ENCODE measurements around the gene RNF214. TPM values are rescaled to one million over a fixed set of nuclear protein-coding genes. Genes with fewer than 3 reads are reported as not detected.

Gene RNF214
- total and polyA plus RNA-seq, 2 of the 13 experiments (the other 11 are each of a cell fraction or from before 2014, with no cell fraction given) = 10.7 to 12.6 TPM

- TF ChIP-seq ZSCAN25 (CRISPR knock-in tag; IDR thresholded peaks at IDR 0.05) (no peak), TFAP4 (IDR thresholded peaks at IDR 0.05; ENCODE audit: borderline replicate concordance, low read depth) (no peak), BRCA1 (CRISPR knock-in tag; IDR thresholded peaks at IDR 0.05) (no peak), POLR2G (IDR thresholded peaks at IDR 0.05; ENCODE audit: low read depth, low read length) (no peak), ERF (CRISPR knock-in tag; IDR thresholded peaks at IDR 0.05) (no peak), FOXM1 (CRISPR knock-in tag; IDR thresholded peaks at IDR 0.05) (no peak), ZNF280D (CRISPR knock-in tag; IDR thresholded peaks at IDR 0.05) (no peak), GFI1 (CRISPR knock-in tag; IDR thresholded peaks at IDR 0.05; ENCODE audit: borderline replicate concordance) (no peak), PTBP1 (IDR thresholded peaks at IDR 0.05; ENCODE audit: low read depth, low read length, poor library complexity, severe bottlenecking) (no peak), POGZ (CRISPR knock-in tag; IDR thresholded peaks at IDR 0.05) (no peak), ZNF230 (CRISPR knock-in tag; IDR thresholded peaks at IDR 0.05) (0 out of 2 replicates have a peak, but pooled peaks have one; percentile 63), ZNF354B (CRISPR knock-in tag; IDR thresholded peaks at IDR 0.05) (no peak), PREB (CRISPR knock-in tag; IDR thresholded peaks at IDR 0.05) (no peak), ZBTB39 (CRISPR knock-in tag; IDR thresholded peaks at IDR 0.05) (no peak), CHD4 (IDR thresholded peaks at IDR 0.05; ENCODE audit: borderline replicate concordance, low read length) (no peak), KLF16 (CRISPR knock-in tag; IDR thresholded peaks at IDR 0.05) (no peak), ZNF607 (CRISPR knock-in tag; IDR thresholded peaks at IDR 0.05; ENCODE audit: borderline replicate concordance) (0 out of 2 replicates have a peak, but pooled peaks have one; percentile 37), E2F5 (CRISPR knock-in tag; conservative IDR thresholded peaks at IDR 0.05) (no peak), PAF1 (CRISPR knock-in tag; IDR thresholded peaks at IDR 0.05) (no peak), TARDBP (CRISPR knock-in tag; IDR thresholded peaks at IDR 0.05) (no peak), ZNF615 (CRISPR knock-in tag; IDR thresholded peaks at IDR 0.05; ENCODE audit: borderline replicate concordance) (no peak)
Observed at GRCh38 chr11:117232911-117233409, 489 bp downstream of the RNF214 start (continued).

All from HepG2 (cell line).